Activated T-cell treated with anti-CD3 and anti-CD28 coated beads for 48 hours (primary cell): ENCODE results near the gene GPR108.

Experiments used
- DNase-seq: peaks from one replicate; pipeline ENCODE4 v3.0.0-alpha.2; 2020; ENCODE audit warnings: low read depth

Gene GPR108

DNA sequence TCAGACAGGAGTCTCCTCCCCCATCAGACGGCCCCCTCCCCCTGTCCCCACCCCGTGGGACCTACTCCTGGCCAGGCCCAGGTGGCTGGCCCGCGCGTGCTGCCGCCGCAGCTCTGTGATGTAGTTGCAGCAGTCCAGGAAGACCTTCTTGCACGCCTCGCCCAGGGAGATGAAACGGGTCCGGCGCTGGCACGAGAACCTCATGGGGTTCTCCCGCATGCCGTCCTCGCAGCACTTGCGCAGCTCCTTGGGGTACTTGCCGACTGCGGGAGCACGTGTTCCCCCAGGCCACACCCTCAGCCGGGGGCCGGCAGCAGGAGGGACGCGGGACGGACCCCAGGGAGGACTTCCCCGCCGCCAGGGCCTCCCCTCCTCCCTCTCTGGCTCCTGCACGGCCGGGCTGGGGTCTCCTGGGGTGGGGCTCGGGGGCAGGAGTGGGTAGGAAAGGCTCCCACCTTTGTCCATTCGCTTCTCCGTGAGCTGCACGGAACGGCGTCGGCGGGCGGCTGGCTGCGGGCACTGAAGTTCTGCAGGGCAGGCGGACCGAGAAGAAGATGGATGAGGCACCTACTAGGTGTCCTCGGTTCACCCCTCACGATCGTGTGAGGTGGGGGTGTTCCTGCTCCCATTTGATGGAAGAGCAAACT, 30.2 kb downstream of the GPR108 start:
- DNase-seq, result no peak

DNA sequence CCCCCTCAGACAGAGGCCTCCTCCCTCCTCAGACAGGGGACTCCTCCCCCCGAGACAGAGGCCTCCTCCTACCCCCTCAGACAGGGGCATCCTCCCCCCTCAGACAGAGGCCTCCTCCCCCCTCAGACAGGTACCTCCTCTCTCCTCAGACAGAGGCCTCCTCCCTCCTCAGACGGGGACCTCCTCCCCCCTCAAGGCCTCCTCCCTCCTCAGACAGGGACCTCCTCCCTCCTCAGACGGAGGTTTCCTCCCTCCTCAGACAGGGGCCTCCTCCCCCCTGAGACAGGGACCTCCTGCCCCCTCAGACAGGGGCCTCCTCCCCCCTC, 30.8 kb downstream of the GPR108 start:
- DNase-seq, result no peak

DNA sequence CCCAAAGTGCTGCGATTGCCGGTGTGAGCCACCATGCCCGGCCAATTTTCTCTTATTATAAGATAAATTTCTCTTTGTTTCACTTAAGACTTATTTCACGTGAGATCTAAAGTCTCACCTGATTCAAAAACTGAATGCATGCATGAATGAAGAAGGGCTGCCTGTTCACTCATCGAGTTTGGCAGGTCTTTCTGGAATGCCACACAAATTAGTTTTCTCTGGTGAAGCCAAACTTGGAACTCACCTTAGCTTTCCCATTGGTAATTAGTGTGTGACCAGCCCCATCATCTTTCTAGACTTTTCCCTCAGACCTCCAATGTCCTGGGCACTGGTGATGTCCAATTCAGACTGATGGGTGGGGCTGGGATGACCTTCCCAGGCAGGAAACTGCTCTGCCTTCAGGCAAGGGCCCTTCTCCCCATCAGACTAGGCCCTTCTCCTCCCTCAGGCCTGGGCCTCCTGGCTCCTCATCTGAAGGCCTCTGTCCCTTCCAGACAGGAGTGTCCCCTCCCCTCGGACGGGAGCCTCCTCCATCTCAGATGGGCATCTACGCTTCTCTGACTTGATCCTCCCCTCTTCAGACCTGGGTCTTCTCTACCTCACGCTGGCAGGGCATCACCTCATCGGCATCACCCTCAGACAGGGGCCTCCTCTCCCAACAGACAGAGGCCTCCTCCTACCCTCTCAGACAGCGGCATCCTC, 31.3 kb downstream of the GPR108 start:
- DNase-seq, result no peak

GRCh38 chr19:6700586-6701316, 36.6 kb downstream of the GPR108 start:
- DNase-seq, result no peak

GRCh38 chr19:6699935-6700334, 37.4 kb downstream of the GPR108 start:
- no peak for DNase-seq

DNA sequence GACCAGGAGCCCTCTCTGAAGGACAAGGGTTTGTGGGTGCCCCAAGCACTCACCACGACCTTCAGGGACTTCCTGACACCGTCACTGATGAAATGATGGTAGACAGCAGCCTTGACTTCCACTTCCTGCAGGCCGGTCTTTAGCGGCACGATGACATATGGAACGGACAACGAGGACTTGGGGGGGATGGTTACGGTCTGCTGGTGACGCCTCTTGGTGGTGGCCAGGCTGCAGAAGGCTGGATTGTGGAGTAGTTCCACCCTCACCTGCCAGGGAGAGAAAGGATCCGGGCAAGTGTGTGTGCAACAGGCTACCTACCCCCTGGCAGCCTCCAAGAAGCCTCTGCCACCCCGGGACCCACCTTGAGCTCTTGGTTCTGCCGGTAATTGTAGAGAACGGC, 40.1 kb downstream of the GPR108 start:
- no peak for DNase-seq

- no peak for DNase-seq
These were observed 41.0 kb downstream of the GPR108 start for GRCh38 chr19:6696239-6696820.

GRCh38 chr19:6694147-6694815, 43.1 kb downstream of the GPR108 start:
- DNase-seq, result no peak

DNA sequence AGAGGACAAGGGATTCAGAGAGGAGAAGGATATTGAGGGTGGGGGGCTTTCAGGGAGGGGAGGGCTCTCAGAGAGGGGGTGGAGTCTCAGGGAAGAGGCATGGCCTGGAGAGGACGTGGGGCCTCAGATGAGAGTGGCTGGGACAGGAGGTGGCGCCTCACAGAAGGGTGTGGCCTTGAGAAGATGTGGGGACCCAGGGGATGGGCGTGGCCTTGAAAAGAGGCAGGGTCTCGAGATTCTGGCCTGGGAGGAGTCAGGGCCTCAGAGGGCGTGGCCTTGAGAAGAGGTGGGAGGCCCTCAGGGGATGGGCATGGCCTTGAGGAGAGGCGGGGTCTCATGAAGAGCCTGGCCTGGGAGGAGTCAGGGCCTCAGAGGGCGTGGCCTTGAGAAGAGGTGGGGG, 43.7 kb downstream of the GPR108 start:
- DNase-seq, result no peak

DNA sequence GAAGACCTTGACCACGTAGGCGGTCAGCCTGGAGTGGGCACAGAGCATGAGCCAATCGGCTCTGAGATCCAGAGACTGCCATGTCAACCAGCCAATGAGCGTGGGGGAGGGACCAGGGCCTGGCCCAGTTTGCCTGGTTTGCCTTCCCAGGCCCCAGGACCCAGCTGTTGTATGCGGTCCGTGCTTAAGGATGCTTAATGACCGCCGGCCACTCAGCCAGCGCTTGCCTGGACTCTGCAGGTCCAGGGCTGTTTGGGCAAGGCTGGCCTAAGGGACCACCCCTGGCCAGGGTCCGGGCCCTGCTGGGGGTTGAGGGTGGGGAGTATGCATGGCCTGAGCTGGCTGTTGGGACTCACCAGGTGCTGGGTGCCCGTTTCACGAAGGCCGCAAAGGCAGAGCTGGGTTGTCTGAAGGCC, 44.3 kb downstream of the GPR108 start:
- no peak for DNase-seq

DNA sequence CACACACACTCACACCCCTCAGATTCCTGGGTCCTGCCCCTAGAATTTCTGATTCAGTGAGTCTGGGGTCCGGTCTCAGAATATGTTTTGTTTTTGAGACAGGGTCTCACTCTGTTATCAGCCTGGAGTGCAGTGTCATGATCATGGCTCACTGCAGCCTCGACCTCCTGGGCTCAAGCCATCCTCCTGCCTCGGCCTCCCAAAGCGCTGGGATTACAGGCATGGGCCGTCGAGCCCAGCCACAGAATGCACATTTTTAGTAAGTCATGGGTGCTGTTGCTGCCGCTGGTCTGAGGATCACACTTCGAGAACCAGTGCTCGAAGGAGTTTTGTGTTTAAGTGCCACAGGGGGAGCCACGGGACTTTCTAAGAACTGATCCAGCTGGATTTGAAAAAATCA, 45.4 kb downstream of the GPR108 start:
- DNase-seq, result no peak

DNA sequence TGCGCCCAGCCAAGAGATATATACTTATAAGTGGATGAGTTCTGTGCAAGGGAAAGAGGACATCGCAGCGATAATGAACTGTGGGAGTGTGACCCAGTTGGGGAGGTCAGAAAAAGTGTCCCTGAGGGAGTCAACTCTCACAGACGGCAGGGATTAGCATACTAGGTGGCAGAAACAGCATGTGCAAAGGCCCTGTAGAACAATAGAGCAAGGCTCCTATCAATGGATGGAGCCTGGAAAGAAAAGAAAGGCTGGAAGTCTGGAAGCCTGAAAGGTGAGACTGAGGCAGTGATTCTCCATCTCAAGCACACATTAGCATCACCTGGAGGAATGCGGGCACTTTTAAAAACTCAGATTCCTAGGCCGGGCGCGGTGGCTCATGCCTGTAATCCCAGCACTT, 46.0 kb downstream of the GPR108 start:
- no peak for DNase-seq

- no peak for DNase-seq
These were observed 47.1 kb downstream of the GPR108 start for GRCh38 chr19:6690160-6690885.

DNA sequence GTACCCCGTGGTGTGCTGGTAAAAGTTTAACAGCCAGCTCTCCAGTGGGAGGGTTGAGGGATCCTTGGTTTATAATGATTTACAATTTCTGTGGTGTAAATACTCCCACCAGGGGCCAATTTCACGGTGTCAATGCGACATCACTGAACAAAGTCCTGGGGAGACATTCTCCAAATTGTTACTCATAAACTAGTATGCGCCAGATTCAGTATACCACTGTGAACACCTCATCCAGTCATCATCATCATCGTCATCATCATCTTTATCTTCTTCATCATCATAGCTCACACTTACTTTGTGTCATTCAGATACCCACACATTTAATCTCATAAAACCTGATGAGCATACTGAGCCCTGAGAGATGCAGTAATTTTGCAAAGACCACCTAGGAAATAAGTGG, 50.3 kb downstream of the GPR108 start:
- DNase-seq, result no peak

GRCh38 chr19:6686628-6686975, 50.8 kb downstream of the GPR108 start:
- DNase-seq, result no peak

DNA sequence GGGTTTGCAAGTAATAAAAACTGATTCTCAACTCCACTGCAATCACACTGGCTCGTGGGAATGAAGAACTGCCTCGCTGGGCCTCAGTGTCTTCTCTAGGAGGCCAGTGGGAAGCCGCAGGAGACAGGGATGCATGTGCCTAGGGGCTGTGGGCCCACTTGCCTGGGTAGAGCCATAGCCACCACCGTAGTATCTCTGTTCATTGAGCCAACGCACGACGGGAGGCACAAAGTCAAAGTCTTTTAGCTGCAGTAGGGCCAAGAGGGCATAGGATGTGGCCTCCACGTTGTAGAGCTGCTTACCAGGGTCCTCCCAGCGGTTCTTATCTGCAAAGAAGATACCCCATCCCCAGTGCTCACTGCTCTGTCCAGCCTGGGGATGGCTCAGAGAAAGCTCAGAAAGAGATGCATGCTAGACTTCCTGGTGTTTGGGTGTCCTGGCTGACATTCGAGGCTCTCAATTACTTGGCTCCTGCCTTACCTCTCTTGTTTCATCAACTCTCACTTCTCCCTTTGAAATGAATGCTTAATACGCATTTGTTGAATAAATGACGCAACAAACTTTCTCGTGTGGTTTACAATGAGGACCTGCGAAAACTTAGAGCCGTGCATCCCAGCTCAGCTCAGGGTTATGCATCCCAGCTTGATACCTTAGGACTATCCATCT, 51.3 kb downstream of the GPR108 start:
- no peak for DNase-seq

DNA sequence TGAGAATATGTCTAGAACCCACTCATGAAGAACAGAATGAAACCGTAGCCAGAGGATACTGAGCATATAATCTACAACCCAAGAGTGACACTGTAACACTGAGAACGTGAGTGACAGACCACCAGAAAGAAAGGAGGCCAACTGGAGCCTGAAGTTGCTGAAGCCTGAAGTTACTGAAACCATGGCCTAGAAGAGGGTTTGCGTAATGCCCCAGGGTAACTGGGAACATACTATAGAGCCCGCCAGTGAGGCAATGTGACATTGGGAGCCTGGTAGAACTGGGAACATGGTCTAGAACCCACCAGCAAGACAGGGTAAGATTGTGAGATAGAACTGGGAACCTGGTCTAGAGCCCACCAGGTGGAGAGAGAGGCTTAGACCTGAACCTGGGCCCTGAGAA, 51.9 kb downstream of the GPR108 start:
- no peak for DNase-seq

- no peak for DNase-seq
These were observed 53.4 kb downstream of the GPR108 start for GRCh38 chr19:6683971-6684370.

DNA sequence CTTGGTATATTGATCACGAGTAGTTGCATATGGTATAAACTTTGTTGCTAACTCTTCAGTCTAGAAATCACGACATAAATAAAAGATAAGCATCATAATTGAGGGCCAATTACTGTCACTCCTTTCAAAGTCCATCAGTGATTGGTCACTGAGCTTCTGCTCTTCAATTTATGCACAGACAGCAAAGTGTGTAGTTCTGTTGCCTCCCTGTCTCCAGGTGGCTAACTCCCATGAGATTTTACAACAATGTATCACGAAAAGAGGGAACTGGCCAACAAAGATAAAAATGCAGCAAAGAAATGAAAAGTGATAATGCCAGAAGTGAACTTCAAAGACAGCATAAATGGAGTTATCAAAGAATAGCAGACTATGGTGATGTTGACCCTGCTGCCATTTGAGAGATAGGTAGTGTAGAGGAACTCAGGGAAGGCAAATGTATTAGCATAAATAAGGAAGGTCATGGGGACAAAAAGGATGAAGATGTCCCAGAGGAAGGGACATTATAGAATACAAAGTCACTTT, 54.7 kb downstream of the GPR108 start:
- DNase-seq, result no peak

- no peak for DNase-seq
These were observed 57.2 kb downstream of the GPR108 start for GRCh38 chr19:6680141-6680540.
